B cell (primary cell): ENCODE data around the gene ADGRA1.

Source experiments
- EZH2 ChIP-seq: IDR thresholded peaks from 2 replicates; pipeline ENCODE4 v1.6.1; 2012; ENCODE audit warnings: borderline replicate concordance, low read depth, mild to moderate bottlenecking, moderate library complexity, low read length; ENCODE audit not compliant: insufficient read depth, poor library complexity, severe bottlenecking
- TF ChIP-seq, protein P1 (sequence below): fragments of 200-600 bp; IDR thresholded peaks from one replicate; pipeline ENCODE4 v1.8.0; 2022; ENCODE audit warnings: antibody characterized with exemption, mild to moderate bottlenecking

GRCh38 chr10:133059093-133059470 is 28.6 kb upstream of the ADGRA1 start:
- TF ChIP-seq, protein P1, sequence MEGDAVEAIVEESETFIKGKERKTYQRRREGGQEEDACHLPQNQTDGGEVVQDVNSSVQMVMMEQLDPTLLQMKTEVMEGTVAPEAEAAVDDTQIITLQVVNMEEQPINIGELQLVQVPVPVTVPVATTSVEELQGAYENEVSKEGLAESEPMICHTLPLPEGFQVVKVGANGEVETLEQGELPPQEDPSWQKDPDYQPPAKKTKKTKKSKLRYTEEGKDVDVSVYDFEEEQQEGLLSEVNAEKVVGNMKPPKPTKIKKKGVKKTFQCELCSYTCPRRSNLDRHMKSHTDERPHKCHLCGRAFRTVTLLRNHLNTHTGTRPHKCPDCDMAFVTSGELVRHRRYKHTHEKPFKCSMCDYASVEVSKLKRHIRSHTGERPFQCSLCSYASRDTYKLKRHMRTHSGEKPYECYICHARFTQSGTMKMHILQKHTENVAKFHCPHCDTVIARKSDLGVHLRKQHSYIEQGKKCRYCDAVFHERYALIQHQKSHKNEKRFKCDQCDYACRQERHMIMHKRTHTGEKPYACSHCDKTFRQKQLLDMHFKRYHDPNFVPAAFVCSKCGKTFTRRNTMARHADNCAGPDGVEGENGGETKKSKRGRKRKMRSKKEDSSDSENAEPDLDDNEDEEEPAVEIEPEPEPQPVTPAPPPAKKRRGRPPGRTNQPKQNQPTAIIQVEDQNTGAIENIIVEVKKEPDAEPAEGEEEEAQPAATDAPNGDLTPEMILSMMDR: no peak
- TF ChIP-seq EZH2: no peak
